ENCODE measurements around the gene C2orf15.
A peak's percentile ranks its signal among the peaks of the same experiment; 100 is the strongest.

Gene C2orf15

DNA sequence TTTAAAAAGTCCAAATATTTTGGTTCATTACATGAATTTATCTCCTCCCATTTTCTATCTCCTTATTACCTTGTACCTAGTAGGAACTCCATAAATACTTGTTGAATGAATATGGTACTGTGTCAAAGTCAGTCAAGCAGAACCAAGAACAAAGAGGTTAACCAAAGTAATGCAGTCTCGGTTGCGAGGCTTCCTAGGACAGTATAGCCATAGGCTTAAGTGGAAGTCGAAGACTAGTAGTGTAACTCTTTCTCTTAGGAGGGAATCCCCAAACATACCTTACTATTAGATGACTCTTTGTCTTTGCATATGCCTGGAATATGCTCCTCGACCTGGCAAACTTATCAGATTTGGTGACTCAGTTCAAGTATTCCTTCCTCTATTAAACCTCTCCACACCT lies 18.1 kb downstream of the C2orf15 start:
- no peak overlapping the region for H3K4me3 ChIP-seq (ENCODE audit: low read depth, low read length)
- no peak for TF ChIP-seq CTCF (IDR thresholded peaks at IDR 0.05; ENCODE audit: control insufficient read depth, extremely low read depth, insufficient read depth)
- DNase-seq (ENCODE audit: low read depth), result no peak

- no peak for TF ChIP-seq CTCF (IDR thresholded peaks at IDR 0.05; ENCODE audit: control insufficient read depth, extremely low read depth, insufficient read depth)
- no peak overlapping the region for H3K4me3 ChIP-seq (ENCODE audit: low read depth, low read length)
- DNase-seq (ENCODE audit: low read depth), result no peak
Observed at GRCh38 chr2:99166218-99166617, 24.7 kb downstream of the C2orf15 start.

DNA sequence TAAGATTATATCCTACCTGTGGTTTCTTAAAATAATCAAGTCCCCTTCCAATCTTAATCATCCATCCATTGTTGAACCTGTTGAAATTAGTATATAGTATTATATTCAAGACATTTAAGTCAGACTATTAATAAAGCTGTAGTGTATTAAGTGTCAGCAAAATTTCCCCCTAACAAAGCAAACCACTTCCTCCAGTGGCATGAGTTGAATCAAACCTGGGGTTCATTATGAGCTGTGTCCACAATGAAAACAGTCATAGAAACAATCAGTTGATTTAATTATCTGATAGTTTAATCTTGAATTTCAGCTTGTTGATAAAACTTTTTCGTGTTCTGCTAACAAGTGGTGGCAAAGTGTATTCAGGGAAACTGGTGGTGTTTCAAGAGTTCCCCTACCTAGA lies 28.0 kb downstream of the C2orf15 start:
- TF ChIP-seq CTCF (IDR thresholded peaks at IDR 0.05; ENCODE audit: control insufficient read depth, extremely low read depth, insufficient read depth), result no peak
- DNase-seq (ENCODE audit: low read depth), result no peak
- no peak overlapping the region for H3K4me3 ChIP-seq (ENCODE audit: low read depth, low read length)

- H3K4me3 ChIP-seq (ENCODE audit: low read depth, low read length), result no peak overlapping the region
- DNase-seq (ENCODE audit: low read depth), result no peak
- TF ChIP-seq CTCF (IDR thresholded peaks at IDR 0.05; ENCODE audit: control insufficient read depth, extremely low read depth, insufficient read depth), result no peak
Observed at GRCh38 chr2:99171377-99172140, 30.1 kb downstream of the C2orf15 start.

- no peak for TF ChIP-seq CTCF (IDR thresholded peaks at IDR 0.05; ENCODE audit: control insufficient read depth, extremely low read depth, insufficient read depth)
- peak; percentile 92 for DNase-seq (ENCODE audit: low read depth)
- peak within 1 kb of the TSS; percentile 85 for H3K4me3 ChIP-seq (ENCODE audit: low read depth, low read length)
Observed at GRCh38 chr2:99180755-99181623, 39.5 kb downstream of the C2orf15 start, which contains the start of the genes MITD1 and MRPL30. Gene MITD1 (minus strand): TSS chr2:99181058. CDS start chr2:99180981, 77 bp downstream. Gene MRPL30 (plus strand): TSS chr2:99181184. CDS start chr2:99186204, 5,020 bp downstream.

- no peak for TF ChIP-seq CTCF (IDR thresholded peaks at IDR 0.05; ENCODE audit: control insufficient read depth, extremely low read depth, insufficient read depth)
- no peak for DNase-seq (ENCODE audit: low read depth)
- peak overlapping the region; percentile 85 for H3K4me3 ChIP-seq (ENCODE audit: low read depth, low read length)
Observed at GRCh38 chr2:99181624-99182000, 40.1 kb downstream of the C2orf15 start.

All from LNCaP clone FGC (cell line).